ENCODE data around the gene KRT74. TPM values are rescaled to one million over a fixed set of nuclear protein-coding genes. Genes with fewer than 3 reads are reported as not detected.

Gene KRT74
- total and polyA plus RNA-seq, 7 donors: not detected

GRCh38 chr12:52523824-52524223 is 49.8 kb downstream of the KRT74 start:
- Histone ChIP-seq H3K27ac (no peak overlapping the region), H3K27me3 (ENCODE audit: insufficient read depth in 3 of 3, low read length in 2 of 3) (peaks cover 0 to 14% (median 2%) of the 10 kb centered on the region in 3 donors), H3K36me3 (ENCODE audit: insufficient read depth in 1 of 2, low read depth in 1 of 2) (no peaks in the 10 kb centered on the region), H3K4me1 (no peaks in the 10 kb centered on the region), H3K9me3 (no peaks in the 10 kb centered on the region), H3K4me3 (no peak overlapping the region)
- ATAC-seq (no peak), DNase-seq (no peak)
- intact Hi-C loops (cut with DNase I): no loop called here
- WGBS, 3 donors: 82 to 86% (median 86%) methylated on average over 4 of the region's 4 CpGs
- TF ChIP-seq CTCF (IDR thresholded peaks at IDR 0.05): no peak

GRCh38 chr12:52522346-52523011 is 51.2 kb downstream of the KRT74 start:
- intact Hi-C loops (cut with DNase I): no loop called here
- ATAC-seq: peak in 3 of 4 donors; percentile 17 to 70 (median 53)

DNA sequence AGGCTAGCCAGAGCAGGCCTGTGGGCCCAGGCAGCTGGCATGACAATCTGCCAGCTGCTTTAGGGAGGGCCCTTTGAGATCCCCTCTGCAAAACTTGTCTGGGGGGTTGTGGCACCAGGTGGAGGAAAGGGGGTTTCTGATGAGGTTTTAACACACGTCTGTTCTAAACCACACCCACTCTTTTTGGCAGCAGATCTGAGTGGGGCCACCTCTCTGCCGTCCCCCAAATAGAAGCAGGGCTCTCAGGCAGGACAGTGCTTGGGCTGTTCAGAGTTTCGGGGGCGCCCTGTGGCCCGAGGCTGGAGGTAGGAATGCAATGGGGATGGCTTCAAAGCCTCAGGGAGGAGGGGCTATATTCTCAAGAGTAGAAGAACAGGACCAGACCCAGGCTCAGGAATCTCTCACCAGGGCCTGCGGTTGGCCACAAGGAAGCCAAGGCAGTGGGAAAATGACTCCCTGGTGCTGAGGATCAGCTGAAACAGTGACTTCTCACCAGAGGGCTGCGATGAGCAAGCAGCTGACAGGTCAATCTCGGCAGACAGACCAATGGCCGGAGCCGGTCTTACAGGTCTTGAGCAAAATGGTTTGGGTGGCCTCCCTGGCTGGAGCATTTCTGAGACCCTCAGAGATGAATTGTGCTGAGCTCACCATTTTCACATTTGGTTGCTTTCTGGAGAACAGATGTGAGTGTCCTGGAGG is 51.9 kb downstream of the KRT74 start:
- DNase-seq (no peak), ATAC-seq (no peak)
- 42 to 60% (median 49%) methylated on average over 10 of the region's 10 CpGs for WGBS, 3 donors
- intact Hi-C loops (cut with DNase I): no loop called here
- H3K27me3 ChIP-seq (ENCODE audit: insufficient read depth in 3 of 3, low read length in 2 of 3): peaks cover 0 to 14% (median 4%) of the 10 kb centered on the region in 3 donors
- no peak overlapping the region for H3K4me3 ChIP-seq
- no peaks in the 10 kb centered on the region for H3K9me3 ChIP-seq
- H3K4me1 ChIP-seq: no peaks in the 10 kb centered on the region
- no peak for TF ChIP-seq CTCF (IDR thresholded peaks at IDR 0.05)
- no peaks in the 10 kb centered on the region for H3K36me3 ChIP-seq (ENCODE audit: insufficient read depth in 1 of 2, low read depth in 1 of 2)
- no peak overlapping the region for H3K27ac ChIP-seq

More at GRCh38 chr12:52522346-52523011, 51.2 kb downstream of the KRT74 start:
- H3K4me1 ChIP-seq: no peaks in the 10 kb centered on the region
- H3K36me3 ChIP-seq (ENCODE audit: insufficient read depth in 1 of 2, low read depth in 1 of 2): no peaks in the 10 kb centered on the region
- H3K4me3 ChIP-seq: no peak overlapping the region
- no peak overlapping the region for H3K27ac ChIP-seq
- TF ChIP-seq CTCF (IDR thresholded peaks at IDR 0.05): no peak
- peaks cover 0 to 14% (median 4%) of the 10 kb centered on the region in 3 donors for H3K27me3 ChIP-seq (ENCODE audit: insufficient read depth in 3 of 3, low read length in 2 of 3)
- DNase-seq: no peak
- 31 to 46% (median 35%) methylated on average over 10 of the region's 10 CpGs for WGBS, 3 donors
- H3K9me3 ChIP-seq: no peaks in the 10 kb centered on the region

DNA sequence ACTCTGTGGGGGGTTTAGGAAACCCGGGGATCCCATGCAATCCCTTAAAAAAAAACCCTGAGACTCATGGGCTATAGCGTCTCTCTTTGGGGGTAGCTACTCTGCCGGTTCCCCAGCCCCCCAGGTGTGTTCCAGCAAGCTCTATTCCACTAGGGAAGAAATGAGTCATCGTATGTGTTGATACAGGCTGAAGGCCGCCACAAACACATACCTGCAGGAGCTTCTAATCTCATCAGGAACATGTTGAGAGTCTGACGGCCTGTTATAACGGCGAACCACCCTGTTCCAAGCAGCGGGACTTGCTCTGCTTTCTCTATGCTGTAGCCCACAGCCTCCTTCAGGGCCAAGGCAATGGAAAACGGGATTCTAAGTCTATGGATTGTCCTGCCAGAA is 52.5 kb downstream of the KRT74 start:
- no peaks in the 10 kb centered on the region for H3K9me3 ChIP-seq
- ATAC-seq (no peak), DNase-seq (no peak)
- no peaks in the 10 kb centered on the region for H3K4me1 ChIP-seq
- H3K4me3 ChIP-seq: no peak overlapping the region
- intact Hi-C loops (cut with DNase I): no loop called here
- TF ChIP-seq CTCF (IDR thresholded peaks at IDR 0.05): no peak
- no peak overlapping the region for H3K27ac ChIP-seq
- no peaks in the 10 kb centered on the region for H3K36me3 ChIP-seq (ENCODE audit: insufficient read depth in 1 of 2, low read depth in 1 of 2)
- peaks cover 0 to 14% (median 4%) of the 10 kb centered on the region in 3 donors for H3K27me3 ChIP-seq (ENCODE audit: insufficient read depth in 3 of 3, low read length in 2 of 3)
- 39 to 59% (median 44%) methylated on average over 10 of the region's 10 CpGs for WGBS, 3 donors
